HEK293 (cell line): ENCODE results near the gene DMPK.

Experiments
- PRDM10 ChIP-seq: fragments of 450-650 bp; formaldehyde crosslinking; IDR thresholded peaks from 2 replicates; pipeline ENCODE4 v1.5.1; 2016; ENCODE audit warnings: missing biosample characterization, missing genetic modification characterization
- REPIN1 ChIP-seq: fragments of 450-650 bp; formaldehyde crosslinking; IDR thresholded peaks from 2 replicates; pipeline ENCODE4 v1.5.1; 2017; ENCODE audit warnings: missing biosample characterization, missing genetic modification characterization, low read depth
- SCRT1 ChIP-seq: fragments of 450-650 bp; formaldehyde crosslinking; IDR thresholded peaks from 2 replicates; pipeline ENCODE4 v1.5.1; 2016; ENCODE audit warnings: missing biosample characterization, missing genetic modification characterization, borderline replicate concordance
- ZFP3 ChIP-seq: fragments of 450-650 bp; formaldehyde crosslinking; IDR thresholded peaks from 2 replicates; pipeline ENCODE4 v1.5.1; 2016; ENCODE audit warnings: low read depth, missing biosample characterization, missing genetic modification characterization
- ZNF138 ChIP-seq: fragments of 450-650 bp; formaldehyde crosslinking; IDR thresholded peaks from 2 replicates; pipeline ENCODE4 v1.5.1; 2016; ENCODE audit warnings: missing biosample characterization, missing genetic modification characterization, borderline replicate concordance
- ZNF488 ChIP-seq: fragments of 450-650 bp; formaldehyde crosslinking; IDR thresholded peaks from 2 replicates; pipeline ENCODE4 v1.5.1; 2016; ENCODE audit warnings: missing biosample characterization, missing genetic modification characterization
- ZNF521 ChIP-seq: fragments of 450-650 bp; formaldehyde crosslinking; IDR thresholded peaks from 2 replicates; pipeline ENCODE4 v1.5.1; 2017; ENCODE audit warnings: missing biosample characterization, mild to moderate bottlenecking, missing genetic modification characterization
- ZNF704 ChIP-seq: fragments of 450-650 bp; formaldehyde crosslinking; IDR thresholded peaks from 2 replicates; pipeline ENCODE4 v1.5.1; 2016; ENCODE audit warnings: missing biosample characterization, missing genetic modification characterization
- ZNF76 ChIP-seq: fragments of 450-650 bp; formaldehyde crosslinking; IDR thresholded peaks from 2 replicates; pipeline ENCODE4; 2016; ENCODE audit warnings: low read depth, missing biosample characterization, missing genetic modification characterization, borderline replicate concordance
- ZNF792 ChIP-seq: fragments of 450-650 bp; formaldehyde crosslinking; IDR thresholded peaks from 2 replicates; pipeline ENCODE4 v1.5.1; 2016; ENCODE audit warnings: missing biosample characterization, missing genetic modification characterization
- ZNF830 ChIP-seq: fragments of 450-650 bp; IDR thresholded peaks from 2 replicates; pipeline ENCODE4 v1.5.0; 2018; ENCODE audit warnings: missing biosample characterization, missing genetic modification characterization, low read depth, mild to moderate bottlenecking, moderate library complexity
- ZXDB ChIP-seq: fragments of 450-650 bp; formaldehyde crosslinking; IDR thresholded peaks from 2 replicates; pipeline ENCODE4 v1.5.1; 2016; ENCODE audit warnings: missing biosample characterization, missing genetic modification characterization
- TF ChIP-seq, protein P1 (sequence below): fragments of 450-650 bp; formaldehyde crosslinking; IDR thresholded peaks from 2 replicates; pipeline ENCODE4 v1.5.1; 2016; ENCODE audit warnings: missing biosample characterization, missing genetic modification characterization, borderline replicate concordance
- TF ChIP-seq, protein P2 (sequence below): fragments of 450-650 bp; formaldehyde crosslinking; IDR thresholded peaks from 2 replicates; pipeline ENCODE4 v1.5.1; 2017; ENCODE audit warnings: missing biosample characterization, missing genetic modification characterization
- TF ChIP-seq, protein P3 (sequence below): fragments of 450-650 bp; formaldehyde crosslinking; IDR thresholded peaks from 2 replicates; pipeline ENCODE4 v1.5.1; 2016; ENCODE audit warnings: missing biosample characterization, missing genetic modification characterization
- TF ChIP-seq, protein P4 (sequence below): fragments of 450-650 bp; formaldehyde crosslinking; IDR thresholded peaks from 2 replicates; pipeline ENCODE4 v1.5.1; 2016; ENCODE audit warnings: missing biosample characterization, missing genetic modification characterization, borderline replicate concordance
- TF ChIP-seq, protein P5 (sequence below): fragments of 450-650 bp; formaldehyde crosslinking; IDR thresholded peaks from 2 replicates; pipeline ENCODE4 v1.5.1; 2016; ENCODE audit warnings: missing biosample characterization, missing genetic modification characterization

Gene DMPK

DNA sequence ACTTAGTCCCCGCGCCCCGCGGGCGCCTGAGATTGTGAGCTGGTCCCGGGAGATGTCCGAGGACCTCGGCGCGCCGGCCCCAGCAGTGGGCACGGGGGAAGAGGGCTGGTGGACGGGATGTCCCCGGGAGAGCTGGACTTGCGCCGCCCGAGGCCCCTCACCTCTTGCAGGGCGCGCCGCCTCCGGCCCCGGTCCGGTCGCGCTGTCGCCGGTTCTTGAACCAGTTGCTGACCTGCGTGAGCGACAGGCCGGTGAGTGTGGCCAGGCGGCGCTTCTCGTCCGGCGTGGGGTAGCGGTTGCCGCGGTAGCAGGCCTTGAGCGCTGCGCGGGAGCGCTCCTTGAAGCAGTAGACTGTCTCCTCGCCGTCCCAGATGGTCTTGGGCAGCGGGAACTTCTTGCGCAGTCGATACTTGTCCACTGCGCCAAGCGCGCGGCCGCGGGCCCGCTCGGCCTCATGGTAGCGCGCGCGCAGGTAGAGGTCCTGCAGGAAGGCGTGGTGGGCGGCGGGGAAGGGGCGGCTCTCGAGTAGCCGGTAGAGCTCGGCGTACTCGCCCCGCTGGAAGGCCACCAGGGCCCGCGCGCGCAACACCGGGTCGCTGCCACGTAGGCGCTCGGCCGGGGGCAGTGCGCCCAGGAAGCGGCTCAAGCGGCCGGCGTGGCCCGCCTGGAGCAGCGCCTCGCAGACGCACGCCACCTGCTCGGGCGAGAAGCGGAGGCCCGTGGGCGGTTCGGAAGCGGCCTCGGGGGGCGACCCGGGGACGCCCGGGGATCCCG, 14.2 kb downstream of the DMPK start (continued):
- TF ChIP-seq PRDM10 (tag by site-specific recombination) (no peak), ZNF488 (tag by site-specific recombination) (no peak), REPIN1 (tag by site-specific recombination) (no peak), ZNF521 (tag by site-specific recombination) (no peak), ZFP3 (tag by site-specific recombination) (no peak), ZNF704 (tag by site-specific recombination) (no peak), ZNF76 (tag by site-specific recombination) (peak; percentile 41; the same call in 1 of the 2 replicates), ZNF830 (tag by site-specific recombination) (no peak), ZXDB (tag by site-specific recombination) (peak; percentile 15; the same call in 1 of the 2 replicates), ZNF138 (tag by site-specific recombination) (no peak), ZNF792 (no peak), SCRT1 (tag by site-specific recombination) (no peak)
- TF ChIP-seq, protein P1, sequence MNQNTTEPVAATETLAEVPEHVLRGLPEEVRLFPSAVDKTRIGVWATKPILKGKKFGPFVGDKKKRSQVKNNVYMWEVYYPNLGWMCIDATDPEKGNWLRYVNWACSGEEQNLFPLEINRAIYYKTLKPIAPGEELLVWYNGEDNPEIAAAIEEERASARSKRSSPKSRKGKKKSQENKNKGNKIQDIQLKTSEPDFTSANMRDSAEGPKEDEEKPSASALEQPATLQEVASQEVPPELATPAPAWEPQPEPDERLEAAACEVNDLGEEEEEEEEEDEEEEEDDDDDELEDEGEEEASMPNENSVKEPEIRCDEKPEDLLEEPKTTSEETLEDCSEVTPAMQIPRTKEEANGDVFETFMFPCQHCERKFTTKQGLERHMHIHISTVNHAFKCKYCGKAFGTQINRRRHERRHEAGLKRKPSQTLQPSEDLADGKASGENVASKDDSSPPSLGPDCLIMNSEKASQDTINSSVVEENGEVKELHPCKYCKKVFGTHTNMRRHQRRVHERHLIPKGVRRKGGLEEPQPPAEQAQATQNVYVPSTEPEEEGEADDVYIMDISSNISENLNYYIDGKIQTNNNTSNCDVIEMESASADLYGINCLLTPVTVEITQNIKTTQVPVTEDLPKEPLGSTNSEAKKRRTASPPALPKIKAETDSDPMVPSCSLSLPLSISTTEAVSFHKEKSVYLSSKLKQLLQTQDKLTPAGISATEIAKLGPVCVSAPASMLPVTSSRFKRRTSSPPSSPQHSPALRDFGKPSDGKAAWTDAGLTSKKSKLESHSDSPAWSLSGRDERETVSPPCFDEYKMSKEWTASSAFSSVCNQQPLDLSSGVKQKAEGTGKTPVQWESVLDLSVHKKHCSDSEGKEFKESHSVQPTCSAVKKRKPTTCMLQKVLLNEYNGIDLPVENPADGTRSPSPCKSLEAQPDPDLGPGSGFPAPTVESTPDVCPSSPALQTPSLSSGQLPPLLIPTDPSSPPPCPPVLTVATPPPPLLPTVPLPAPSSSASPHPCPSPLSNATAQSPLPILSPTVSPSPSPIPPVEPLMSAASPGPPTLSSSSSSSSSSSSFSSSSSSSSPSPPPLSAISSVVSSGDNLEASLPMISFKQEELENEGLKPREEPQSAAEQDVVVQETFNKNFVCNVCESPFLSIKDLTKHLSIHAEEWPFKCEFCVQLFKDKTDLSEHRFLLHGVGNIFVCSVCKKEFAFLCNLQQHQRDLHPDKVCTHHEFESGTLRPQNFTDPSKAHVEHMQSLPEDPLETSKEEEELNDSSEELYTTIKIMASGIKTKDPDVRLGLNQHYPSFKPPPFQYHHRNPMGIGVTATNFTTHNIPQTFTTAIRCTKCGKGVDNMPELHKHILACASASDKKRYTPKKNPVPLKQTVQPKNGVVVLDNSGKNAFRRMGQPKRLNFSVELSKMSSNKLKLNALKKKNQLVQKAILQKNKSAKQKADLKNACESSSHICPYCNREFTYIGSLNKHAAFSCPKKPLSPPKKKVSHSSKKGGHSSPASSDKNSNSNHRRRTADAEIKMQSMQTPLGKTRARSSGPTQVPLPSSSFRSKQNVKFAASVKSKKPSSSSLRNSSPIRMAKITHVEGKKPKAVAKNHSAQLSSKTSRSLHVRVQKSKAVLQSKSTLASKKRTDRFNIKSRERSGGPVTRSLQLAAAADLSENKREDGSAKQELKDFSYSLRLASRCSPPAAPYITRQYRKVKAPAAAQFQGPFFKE = no peak
- TF ChIP-seq, protein P2, sequence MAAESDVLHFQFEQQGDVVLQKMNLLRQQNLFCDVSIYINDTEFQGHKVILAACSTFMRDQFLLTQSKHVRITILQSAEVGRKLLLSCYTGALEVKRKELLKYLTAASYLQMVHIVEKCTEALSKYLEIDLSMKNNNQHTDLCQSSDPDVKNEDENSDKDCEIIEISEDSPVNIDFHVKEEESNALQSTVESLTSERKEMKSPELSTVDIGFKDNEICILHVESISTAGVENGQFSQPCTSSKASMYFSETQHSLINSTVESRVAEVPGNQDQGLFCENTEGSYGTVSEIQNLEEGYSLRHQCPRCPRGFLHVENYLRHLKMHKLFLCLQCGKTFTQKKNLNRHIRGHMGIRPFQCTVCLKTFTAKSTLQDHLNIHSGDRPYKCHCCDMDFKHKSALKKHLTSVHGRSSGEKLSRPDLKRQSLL (tag by site-specific recombination) = no peak
- TF ChIP-seq, protein P3, sequence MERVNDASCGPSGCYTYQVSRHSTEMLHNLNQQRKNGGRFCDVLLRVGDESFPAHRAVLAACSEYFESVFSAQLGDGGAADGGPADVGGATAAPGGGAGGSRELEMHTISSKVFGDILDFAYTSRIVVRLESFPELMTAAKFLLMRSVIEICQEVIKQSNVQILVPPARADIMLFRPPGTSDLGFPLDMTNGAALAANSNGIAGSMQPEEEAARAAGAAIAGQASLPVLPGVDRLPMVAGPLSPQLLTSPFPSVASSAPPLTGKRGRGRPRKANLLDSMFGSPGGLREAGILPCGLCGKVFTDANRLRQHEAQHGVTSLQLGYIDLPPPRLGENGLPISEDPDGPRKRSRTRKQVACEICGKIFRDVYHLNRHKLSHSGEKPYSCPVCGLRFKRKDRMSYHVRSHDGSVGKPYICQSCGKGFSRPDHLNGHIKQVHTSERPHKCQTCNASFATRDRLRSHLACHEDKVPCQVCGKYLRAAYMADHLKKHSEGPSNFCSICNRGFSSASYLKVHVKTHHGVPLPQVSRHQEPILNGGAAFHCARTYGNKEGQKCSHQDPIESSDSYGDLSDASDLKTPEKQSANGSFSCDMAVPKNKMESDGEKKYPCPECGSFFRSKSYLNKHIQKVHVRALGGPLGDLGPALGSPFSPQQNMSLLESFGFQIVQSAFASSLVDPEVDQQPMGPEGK (tag by site-specific recombination) = no peak
- TF ChIP-seq, protein P4, sequence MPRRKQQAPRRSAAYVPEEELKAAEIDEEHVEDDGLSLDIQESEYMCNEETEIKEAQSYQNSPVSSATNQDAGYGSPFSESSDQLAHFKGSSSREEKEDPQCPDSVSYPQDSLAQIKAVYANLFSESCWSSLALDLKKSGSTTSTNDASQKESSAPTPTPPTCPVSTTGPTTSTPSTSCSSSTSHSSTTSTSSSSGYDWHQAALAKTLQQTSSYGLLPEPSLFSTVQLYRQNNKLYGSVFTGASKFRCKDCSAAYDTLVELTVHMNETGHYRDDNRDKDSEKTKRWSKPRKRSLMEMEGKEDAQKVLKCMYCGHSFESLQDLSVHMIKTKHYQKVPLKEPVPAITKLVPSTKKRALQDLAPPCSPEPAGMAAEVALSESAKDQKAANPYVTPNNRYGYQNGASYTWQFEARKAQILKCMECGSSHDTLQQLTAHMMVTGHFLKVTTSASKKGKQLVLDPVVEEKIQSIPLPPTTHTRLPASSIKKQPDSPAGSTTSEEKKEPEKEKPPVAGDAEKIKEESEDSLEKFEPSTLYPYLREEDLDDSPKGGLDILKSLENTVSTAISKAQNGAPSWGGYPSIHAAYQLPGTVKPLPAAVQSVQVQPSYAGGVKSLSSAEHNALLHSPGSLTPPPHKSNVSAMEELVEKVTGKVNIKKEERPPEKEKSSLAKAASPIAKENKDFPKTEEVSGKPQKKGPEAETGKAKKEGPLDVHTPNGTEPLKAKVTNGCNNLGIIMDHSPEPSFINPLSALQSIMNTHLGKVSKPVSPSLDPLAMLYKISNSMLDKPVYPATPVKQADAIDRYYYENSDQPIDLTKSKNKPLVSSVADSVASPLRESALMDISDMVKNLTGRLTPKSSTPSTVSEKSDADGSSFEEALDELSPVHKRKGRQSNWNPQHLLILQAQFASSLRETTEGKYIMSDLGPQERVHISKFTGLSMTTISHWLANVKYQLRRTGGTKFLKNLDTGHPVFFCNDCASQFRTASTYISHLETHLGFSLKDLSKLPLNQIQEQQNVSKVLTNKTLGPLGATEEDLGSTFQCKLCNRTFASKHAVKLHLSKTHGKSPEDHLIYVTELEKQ (tag by site-specific recombination) = no peak
- TF ChIP-seq, protein P5, sequence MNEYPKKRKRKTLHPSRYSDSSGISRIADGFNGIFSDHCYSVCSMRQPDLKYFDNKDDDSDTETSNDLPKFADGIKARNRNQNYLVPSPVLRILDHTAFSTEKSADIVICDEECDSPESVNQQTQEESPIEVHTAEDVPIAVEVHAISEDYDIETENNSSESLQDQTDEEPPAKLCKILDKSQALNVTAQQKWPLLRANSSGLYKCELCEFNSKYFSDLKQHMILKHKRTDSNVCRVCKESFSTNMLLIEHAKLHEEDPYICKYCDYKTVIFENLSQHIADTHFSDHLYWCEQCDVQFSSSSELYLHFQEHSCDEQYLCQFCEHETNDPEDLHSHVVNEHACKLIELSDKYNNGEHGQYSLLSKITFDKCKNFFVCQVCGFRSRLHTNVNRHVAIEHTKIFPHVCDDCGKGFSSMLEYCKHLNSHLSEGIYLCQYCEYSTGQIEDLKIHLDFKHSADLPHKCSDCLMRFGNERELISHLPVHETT (tag by site-specific recombination) = no peak
